Activated CD8-positive, alpha-beta T cell treated with anti-CD3 and anti-CD28 coated beads for 36 hours (primary cell): Measurements from ENCODE around the gene SP140L. TPM values are rescaled to one million over a fixed set of nuclear protein-coding genes. Genes with fewer than 3 reads are reported as not detected.
"Not testable (repeated sequence)": the region's sequence is repeated elsewhere in the genome, so short reads cannot be mapped to it uniquely, and the experiment has no call there.

ENCODE experiments used
- ATAC-seq: fragments of 200-7000 bp; cut with Tn5 transposase; one replicate; pipeline ENCODE4 v1.10.0; 2021; ENCODE audit warnings: mild to moderate bottlenecking, moderate library complexity
- CTCF ChIA-PET: fragments of 350-600 bp; sonication (Branson Sonifier 250); formaldehyde crosslinking; loops from one replicate; lab custom pipeline; 2021; ENCODE audit warnings: antibody characterized with exemption; lab: Charles Lee
- POLR2A ChIA-PET: fragments of 350-600 bp; sonication (Branson Sonifier 250); formaldehyde crosslinking; loops from one replicate; lab custom pipeline; 2021; ENCODE audit warnings: antibody characterized with exemption; lab: Charles Lee
- DNase-seq: peaks from one replicate; pipeline ENCODE4 v3.0.0-alpha.2; 2020
- H3K27ac Mint-ChIP-seq: one replicate; pipeline ENCODE4 v1.8.0; 2021; ENCODE audit warnings: mild to moderate bottlenecking, mixed read lengths
- H3K27me3 Mint-ChIP-seq: one replicate; pipeline ENCODE4 v1.8.0; 2021; ENCODE audit warnings: mixed read lengths
- H3K36me3 Mint-ChIP-seq: one replicate; pipeline ENCODE4 v1.8.0; 2021; ENCODE audit warnings: low read depth, mixed read lengths
- H3K4me1 Mint-ChIP-seq: one replicate; pipeline ENCODE4 v1.8.0; 2021; ENCODE audit warnings: low read depth, mixed read lengths
- H3K4me3 Mint-ChIP-seq: one replicate; pipeline ENCODE4 v1.8.0; 2021; ENCODE audit warnings: mild to moderate bottlenecking, moderate library complexity, mixed read lengths
- H3K9me3 Mint-ChIP-seq: one replicate; pipeline ENCODE4 v1.8.0; 2021; ENCODE audit warnings: mixed read lengths
- intact Hi-C: fragments of 100-400 bp; cut with micrococcal nuclease; formaldehyde crosslinking; loops from one replicate; pipeline ENCODE4 v1.10.0; 2022
- total RNA-seq, 2 experiments: library from RNA; stranded (reverse); gene quantifications; one replicate each; pipeline ENCODE4 v1.2.3, GENCODE V29; 2021
- TF ChIP-seq, protein P1 (sequence below): fragments of 200-600 bp; IDR thresholded peaks from one replicate; pipeline ENCODE4 v1.8.0; 2022; ENCODE audit warnings: antibody characterized with exemption, mild to moderate bottlenecking

SP140L gene
- total RNA-seq, 2 experiments from 2014 or later: 43.7 to 43.8 TPM

GRCh38 chr2:230335864-230336506 is 9.0 kb downstream of the SP140L start:
- POLR2A ChIA-PET: interaction anchor here (1.0 to 1.6 kb wide), 6 partner anchors 8 to 138 kb away, joined by 3 to 6 read pairs (median 4); partner anchors contain the start of gene SP140L
- H3K27me3 Mint-ChIP-seq: no peaks in the 10 kb centered on the region
- TF ChIP-seq, protein P1, sequence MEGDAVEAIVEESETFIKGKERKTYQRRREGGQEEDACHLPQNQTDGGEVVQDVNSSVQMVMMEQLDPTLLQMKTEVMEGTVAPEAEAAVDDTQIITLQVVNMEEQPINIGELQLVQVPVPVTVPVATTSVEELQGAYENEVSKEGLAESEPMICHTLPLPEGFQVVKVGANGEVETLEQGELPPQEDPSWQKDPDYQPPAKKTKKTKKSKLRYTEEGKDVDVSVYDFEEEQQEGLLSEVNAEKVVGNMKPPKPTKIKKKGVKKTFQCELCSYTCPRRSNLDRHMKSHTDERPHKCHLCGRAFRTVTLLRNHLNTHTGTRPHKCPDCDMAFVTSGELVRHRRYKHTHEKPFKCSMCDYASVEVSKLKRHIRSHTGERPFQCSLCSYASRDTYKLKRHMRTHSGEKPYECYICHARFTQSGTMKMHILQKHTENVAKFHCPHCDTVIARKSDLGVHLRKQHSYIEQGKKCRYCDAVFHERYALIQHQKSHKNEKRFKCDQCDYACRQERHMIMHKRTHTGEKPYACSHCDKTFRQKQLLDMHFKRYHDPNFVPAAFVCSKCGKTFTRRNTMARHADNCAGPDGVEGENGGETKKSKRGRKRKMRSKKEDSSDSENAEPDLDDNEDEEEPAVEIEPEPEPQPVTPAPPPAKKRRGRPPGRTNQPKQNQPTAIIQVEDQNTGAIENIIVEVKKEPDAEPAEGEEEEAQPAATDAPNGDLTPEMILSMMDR: no peak
- ATAC-seq (peak; percentile 76), DNase-seq (no peak)
- peaks cover 57% of the 10 kb centered on the region for H3K4me1 Mint-ChIP-seq
- intact Hi-C loops: no loop called here
- peaks cover 62% of the 10 kb centered on the region for H3K36me3 Mint-ChIP-seq
- H3K9me3 Mint-ChIP-seq: peaks cover 16% of the 10 kb centered on the region
- CTCF ChIA-PET: interaction anchor here (1.1 kb wide), 1 partner anchor 12 kb away, joined by 3 read pairs; no protein-coding TSS in a partner anchor
- peak overlapping the region; percentile 88 for H3K27ac Mint-ChIP-seq
- peak overlapping the region; percentile 63 for H3K4me3 Mint-ChIP-seq

GRCh38 chr2:230341936-230342528 is 15.0 kb downstream of the SP140L start:
- Mint-ChIP-seq H3K9me3 (peaks cover 36% of the 10 kb centered on the region), H3K36me3 (peaks cover 61% of the 10 kb centered on the region), H3K4me1 (peaks cover 42% of the 10 kb centered on the region)
- CTCF ChIA-PET, ATAC-seq, POLR2A ChIA-PET, DNase-seq, H3K4me3 Mint-ChIP-seq, H3K27ac Mint-ChIP-seq, H3K27me3 Mint-ChIP-seq, intact Hi-C loops: not testable (repeated sequence)

DNA sequence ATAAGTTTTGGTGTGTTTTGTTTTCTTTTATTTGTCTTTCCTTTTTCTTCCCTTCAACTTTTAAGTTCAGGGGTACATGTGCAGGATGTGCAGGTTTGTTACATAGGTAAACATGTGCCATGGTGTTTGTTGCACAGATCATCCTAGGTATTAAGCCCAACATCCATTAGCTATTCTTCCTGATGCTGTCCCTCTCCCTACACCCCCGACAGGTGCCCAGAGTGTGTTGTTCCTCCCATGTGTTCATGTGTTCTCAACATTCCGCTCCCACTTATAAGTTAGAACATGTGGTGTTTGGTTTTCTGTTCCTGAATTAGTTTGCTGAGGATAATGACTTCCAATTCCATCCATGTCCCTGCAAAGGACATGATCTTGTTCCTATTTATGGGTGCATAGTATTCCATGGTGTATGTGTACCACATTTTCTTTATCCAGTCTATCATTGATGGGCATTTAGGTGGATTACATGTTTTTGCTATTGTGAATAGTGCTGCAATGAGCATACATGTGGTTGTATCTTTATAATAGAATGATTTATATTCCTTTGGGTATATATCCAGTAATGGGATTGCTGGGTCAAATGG is 16.1 kb downstream of the SP140L start:
- H3K4me3 Mint-ChIP-seq, CTCF ChIA-PET, DNase-seq, H3K27me3 Mint-ChIP-seq, intact Hi-C loops, ATAC-seq, H3K27ac Mint-ChIP-seq: not testable (repeated sequence)
- Mint-ChIP-seq H3K9me3 (peaks cover 41% of the 10 kb centered on the region), H3K36me3 (peaks cover 65% of the 10 kb centered on the region), H3K4me1 (peaks cover 49% of the 10 kb centered on the region)
- POLR2A ChIA-PET: interaction anchor here (1.1 kb wide), 1 partner anchor 38 kb away, joined by 3 read pairs; no protein-coding TSS in a partner anchor

- peaks cover 55% of the 10 kb centered on the region for H3K4me1 Mint-ChIP-seq
- intact Hi-C loops: no loop called here
Observed at GRCh38 chr2:230343747-230344146, 16.8 kb downstream of the SP140L start.

DNA sequence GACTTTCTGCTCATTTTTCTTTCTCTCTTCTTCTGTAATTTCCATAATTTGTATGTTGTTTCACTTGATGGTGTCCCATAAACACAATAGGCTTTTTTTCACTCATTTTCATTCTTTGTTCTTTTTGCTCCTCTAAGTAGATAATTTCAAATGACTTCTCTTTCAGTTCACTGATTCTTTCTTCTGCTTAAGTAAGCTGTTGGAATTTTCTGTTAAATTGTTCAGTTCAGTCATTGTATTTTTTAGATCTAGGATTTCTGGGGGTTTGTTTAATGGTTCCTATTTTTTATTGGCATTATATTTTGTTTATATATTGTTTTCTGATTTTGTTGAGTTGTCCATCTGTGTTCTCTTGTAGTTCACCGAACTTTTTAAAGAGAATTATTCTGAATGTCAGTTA is 19.5 kb downstream of the SP140L start:
- CTCF ChIA-PET: no interaction called here
- peaks cover 78% of the 10 kb centered on the region for H3K36me3 Mint-ChIP-seq
- no peaks in the 10 kb centered on the region for H3K27me3 Mint-ChIP-seq
- no peak overlapping the region for H3K4me3 Mint-ChIP-seq
- intact Hi-C loops: no loop called here
- H3K27ac Mint-ChIP-seq: peak overlapping the region; percentile 31
- DNase-seq (no peak), ATAC-seq (no peak)
- peaks cover 76% of the 10 kb centered on the region for H3K4me1 Mint-ChIP-seq
- H3K9me3 Mint-ChIP-seq: peaks cover 39% of the 10 kb centered on the region
- POLR2A ChIA-PET: interaction anchor here (1.0 to 1.9 kb wide), 5 partner anchors 17 to 91 kb away, joined by 3 to 9 read pairs (median 3); partner anchors contain the start of gene SP140L
- TF ChIP-seq, protein P1: no peak

More at GRCh38 chr2:230343747-230344146, 16.8 kb downstream of the SP140L start:
- Mint-ChIP-seq H3K9me3 (peaks cover 41% of the 10 kb centered on the region), H3K27me3 (no peaks in the 10 kb centered on the region), H3K27ac (peak overlapping the region; percentile 66), H3K4me3 (no peak overlapping the region), H3K36me3 (peaks cover 71% of the 10 kb centered on the region)
- ChIA-PET CTCF (no interaction called here), POLR2A (interaction anchor here (1.1 kb wide), 1 partner anchor 37 kb away, joined by 3 read pairs; no protein-coding TSS in a partner anchor)
- DNase-seq (no peak), ATAC-seq (peak; percentile 12)
- TF ChIP-seq, protein P1: no peak
